ENCODE measurements around the gene SUCNR1.

DNA sequence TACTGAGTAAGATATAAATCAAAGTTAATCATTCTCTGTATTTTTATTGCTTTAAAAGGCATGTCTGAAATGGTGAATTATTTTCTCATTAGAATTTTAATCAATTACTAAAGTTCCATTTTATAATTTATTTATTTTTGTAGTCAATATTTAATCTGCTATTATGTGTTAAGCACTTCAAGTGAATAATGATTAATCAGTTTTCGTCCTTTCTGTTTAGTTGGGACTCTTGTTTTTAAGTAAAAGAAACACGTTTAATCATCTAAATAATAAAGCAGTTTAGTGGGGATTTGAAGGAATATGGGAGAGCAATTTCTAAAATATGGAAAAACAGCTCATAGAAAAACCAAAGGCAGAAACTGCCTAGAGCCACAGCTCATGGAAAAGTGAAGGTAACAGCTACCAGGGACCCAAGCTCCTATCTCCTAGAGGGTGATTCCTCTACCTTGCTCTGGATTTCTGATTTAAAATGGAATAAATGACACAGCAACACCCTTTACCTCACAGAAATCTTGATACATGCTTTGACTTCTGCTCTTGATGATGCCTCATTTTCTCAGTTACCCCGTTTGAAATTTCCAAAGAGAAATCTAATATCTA is 28.0 kb upstream of the SUCNR1 start:
- TF ChIP-seq, protein P1, sequence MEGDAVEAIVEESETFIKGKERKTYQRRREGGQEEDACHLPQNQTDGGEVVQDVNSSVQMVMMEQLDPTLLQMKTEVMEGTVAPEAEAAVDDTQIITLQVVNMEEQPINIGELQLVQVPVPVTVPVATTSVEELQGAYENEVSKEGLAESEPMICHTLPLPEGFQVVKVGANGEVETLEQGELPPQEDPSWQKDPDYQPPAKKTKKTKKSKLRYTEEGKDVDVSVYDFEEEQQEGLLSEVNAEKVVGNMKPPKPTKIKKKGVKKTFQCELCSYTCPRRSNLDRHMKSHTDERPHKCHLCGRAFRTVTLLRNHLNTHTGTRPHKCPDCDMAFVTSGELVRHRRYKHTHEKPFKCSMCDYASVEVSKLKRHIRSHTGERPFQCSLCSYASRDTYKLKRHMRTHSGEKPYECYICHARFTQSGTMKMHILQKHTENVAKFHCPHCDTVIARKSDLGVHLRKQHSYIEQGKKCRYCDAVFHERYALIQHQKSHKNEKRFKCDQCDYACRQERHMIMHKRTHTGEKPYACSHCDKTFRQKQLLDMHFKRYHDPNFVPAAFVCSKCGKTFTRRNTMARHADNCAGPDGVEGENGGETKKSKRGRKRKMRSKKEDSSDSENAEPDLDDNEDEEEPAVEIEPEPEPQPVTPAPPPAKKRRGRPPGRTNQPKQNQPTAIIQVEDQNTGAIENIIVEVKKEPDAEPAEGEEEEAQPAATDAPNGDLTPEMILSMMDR (IDR thresholded peaks at IDR 0.05) = no peak
- no peak for TF ChIP-seq POLR2A (IDR thresholded peaks at IDR 0.05)
